ENCODE data around the gene BRINP3.

BRINP3 gene

GRCh38 chr1:190475421-190476141 is 2.1 kb downstream of the BRINP3 start:
- no peak for DNase-seq (ENCODE audit: low read depth)
- TF ChIP-seq CTCF (conservative IDR thresholded peaks at IDR 0.05; ENCODE audit: low read length): no peak
- H3K4me3 ChIP-seq (ENCODE audit: low read length): no peak overlapping the region

GRCh38 chr1:190474650-190475211 is 2.9 kb downstream of the BRINP3 start:
- TF ChIP-seq CTCF (conservative IDR thresholded peaks at IDR 0.05; ENCODE audit: low read length): no peak
- no peak for DNase-seq (ENCODE audit: low read depth)
- no peak overlapping the region for H3K4me3 ChIP-seq (ENCODE audit: low read length)

- TF ChIP-seq CTCF (conservative IDR thresholded peaks at IDR 0.05; ENCODE audit: low read length): no peak
- no peak overlapping the region for H3K4me3 ChIP-seq (ENCODE audit: low read length)
- no peak for DNase-seq (ENCODE audit: low read depth)
These were observed 3.7 kb downstream of the BRINP3 start for GRCh38 chr1:190474010-190474409.

GRCh38 chr1:190472494-190472893 is 5.2 kb downstream of the BRINP3 start:
- no peak for DNase-seq (ENCODE audit: low read depth)
- TF ChIP-seq CTCF (conservative IDR thresholded peaks at IDR 0.05; ENCODE audit: low read length): no peak
- H3K4me3 ChIP-seq (ENCODE audit: low read length): no peak overlapping the region

- H3K4me3 ChIP-seq (ENCODE audit: low read length): no peak overlapping the region
- DNase-seq (ENCODE audit: low read depth): no peak
- TF ChIP-seq CTCF (conservative IDR thresholded peaks at IDR 0.05; ENCODE audit: low read length): no peak
These were observed 5.6 kb downstream of the BRINP3 start for GRCh38 chr1:190472042-190472441.

- no peak for DNase-seq (ENCODE audit: low read depth)
- TF ChIP-seq CTCF (conservative IDR thresholded peaks at IDR 0.05; ENCODE audit: low read length): no peak
- H3K4me3 ChIP-seq (ENCODE audit: low read length): no peak overlapping the region
These were observed 13.0 kb downstream of the BRINP3 start for GRCh38 chr1:190464690-190465089.

- no peak for DNase-seq (ENCODE audit: low read depth)
- no peak for TF ChIP-seq CTCF (conservative IDR thresholded peaks at IDR 0.05; ENCODE audit: low read length)
- H3K4me3 ChIP-seq (ENCODE audit: low read length): no peak overlapping the region
These were observed 21.5 kb downstream of the BRINP3 start for GRCh38 chr1:190456129-190456528.
